ENCODE results near the gene HAL.

DNA sequence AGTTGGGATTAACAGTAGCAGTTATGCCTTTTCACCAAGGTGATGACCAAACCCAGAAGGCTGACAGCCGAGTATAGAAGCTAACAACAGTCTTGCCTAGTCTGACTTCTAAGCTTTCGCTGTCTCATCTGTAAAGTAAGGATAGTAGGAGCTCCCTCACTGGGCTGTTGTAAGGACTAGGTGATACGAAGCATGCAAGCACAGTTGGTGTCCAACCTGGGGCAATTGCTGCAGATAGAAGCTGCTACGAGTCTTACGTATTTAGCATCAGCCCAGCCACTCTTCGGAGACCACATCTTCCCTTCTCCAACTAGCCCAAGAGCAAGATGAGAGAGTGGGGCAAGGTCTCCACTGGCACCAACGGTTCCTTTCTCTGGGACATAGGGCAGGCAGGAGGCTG, 6.0 kb downstream of the HAL start:
- no peak for TF ChIP-seq ZNF8 (CRISPR knock-in tag; IDR thresholded peaks at IDR 0.05)
- TF ChIP-seq TCF4 (CRISPR knock-in tag; IDR thresholded peaks at IDR 0.05; ENCODE audit: borderline replicate concordance): no peak

All from SK-N-SH treated with all-trans-retinoic acid at 6 μM for 48 hours (cell line).